ENCODE results near the gene TOMM20. TPM values are rescaled to one million over a fixed set of nuclear protein-coding genes. Genes with fewer than 3 reads are reported as not detected.

TOMM20 gene
- total RNA-seq, 1 donor from 2014 or later = 104 TPM

DNA sequence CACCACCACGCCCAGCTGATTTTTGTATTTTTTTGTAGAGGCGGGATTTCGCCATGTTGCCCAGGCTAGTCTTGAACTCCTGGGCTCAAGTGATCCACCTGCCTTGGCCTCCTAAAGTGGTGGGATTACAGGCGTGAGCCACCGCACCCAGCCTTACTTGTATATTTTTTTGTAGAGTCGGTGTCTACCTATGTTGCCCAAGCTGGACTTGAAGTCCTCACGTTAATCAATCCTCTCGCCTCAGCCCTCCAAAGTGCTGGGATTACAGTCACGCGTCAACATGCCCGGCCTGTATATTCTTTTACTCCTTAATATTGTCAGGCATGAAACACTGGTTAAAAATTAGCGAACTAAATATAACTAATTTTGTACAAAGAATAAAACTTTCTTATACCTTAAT is 5.5 kb upstream of the TOMM20 start:
- no peak for DNase-seq (ENCODE audit: low spot score)

DNA sequence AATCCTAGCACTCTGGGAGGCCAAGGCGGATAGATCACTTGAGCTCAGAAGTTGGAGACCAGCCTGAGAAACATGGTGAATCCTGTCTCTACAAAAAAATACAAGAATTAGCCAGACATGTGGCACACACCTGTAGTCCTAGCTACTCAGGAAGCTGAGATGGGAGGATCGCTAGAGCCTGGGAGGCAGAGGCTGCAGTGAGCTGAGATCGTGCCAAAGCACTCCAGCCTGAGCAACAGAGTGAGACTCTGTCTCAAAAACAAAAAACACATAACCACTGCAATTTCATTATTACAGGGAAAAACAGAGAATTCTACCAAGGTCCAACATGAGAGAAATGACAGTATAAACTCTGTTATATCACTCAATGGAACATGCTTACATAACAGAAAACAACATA is 4.4 kb upstream of the TOMM20 start:
- DNase-seq (ENCODE audit: low spot score) = no peak

DNA sequence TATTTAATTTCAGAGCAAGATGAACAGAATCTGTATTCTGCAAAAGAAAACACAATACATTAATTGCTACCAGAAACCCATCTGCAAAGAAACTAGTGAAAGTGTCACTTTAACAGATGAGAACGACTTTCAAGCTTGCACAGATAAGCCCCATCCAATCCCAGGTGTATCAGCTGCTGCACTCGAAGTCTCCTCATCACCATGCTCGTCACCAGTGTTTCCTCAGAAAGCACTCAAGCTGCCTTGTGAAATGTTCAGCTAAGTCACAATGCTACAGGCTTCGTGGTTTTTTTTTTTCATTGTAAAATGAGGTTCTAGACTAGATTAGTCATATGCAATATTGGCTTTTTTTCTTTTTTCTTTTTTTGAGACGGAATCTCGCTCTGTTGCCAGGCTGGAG is 3.3 kb upstream of the TOMM20 start:
- DNase-seq (ENCODE audit: low spot score) = no peak

DNA sequence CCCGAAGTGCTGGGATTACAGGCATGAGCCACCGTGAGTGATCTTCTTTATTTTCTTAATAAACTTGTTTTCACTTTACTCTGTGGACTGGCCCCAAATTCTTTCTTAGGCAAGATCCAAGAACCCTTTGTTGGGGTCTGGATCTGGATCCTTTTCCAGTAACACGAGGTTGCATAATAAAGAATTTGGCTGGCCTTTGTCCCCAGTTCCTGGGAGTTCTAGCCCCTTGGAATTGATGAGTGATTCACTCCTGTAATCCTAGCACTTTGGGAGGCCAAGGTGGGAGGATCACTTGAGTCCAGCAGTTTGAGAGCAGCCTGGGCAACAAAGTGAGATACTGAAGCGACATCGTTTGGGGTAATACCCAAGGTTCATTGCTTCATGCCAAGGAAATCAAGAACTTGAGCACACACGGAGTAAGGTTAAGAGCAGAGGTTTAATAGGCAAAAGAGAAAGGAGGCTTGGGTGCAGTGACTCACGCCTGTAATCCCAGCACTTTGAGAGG is 2.2 kb upstream of the TOMM20 start:
- no peak for DNase-seq (ENCODE audit: low spot score)

DNA sequence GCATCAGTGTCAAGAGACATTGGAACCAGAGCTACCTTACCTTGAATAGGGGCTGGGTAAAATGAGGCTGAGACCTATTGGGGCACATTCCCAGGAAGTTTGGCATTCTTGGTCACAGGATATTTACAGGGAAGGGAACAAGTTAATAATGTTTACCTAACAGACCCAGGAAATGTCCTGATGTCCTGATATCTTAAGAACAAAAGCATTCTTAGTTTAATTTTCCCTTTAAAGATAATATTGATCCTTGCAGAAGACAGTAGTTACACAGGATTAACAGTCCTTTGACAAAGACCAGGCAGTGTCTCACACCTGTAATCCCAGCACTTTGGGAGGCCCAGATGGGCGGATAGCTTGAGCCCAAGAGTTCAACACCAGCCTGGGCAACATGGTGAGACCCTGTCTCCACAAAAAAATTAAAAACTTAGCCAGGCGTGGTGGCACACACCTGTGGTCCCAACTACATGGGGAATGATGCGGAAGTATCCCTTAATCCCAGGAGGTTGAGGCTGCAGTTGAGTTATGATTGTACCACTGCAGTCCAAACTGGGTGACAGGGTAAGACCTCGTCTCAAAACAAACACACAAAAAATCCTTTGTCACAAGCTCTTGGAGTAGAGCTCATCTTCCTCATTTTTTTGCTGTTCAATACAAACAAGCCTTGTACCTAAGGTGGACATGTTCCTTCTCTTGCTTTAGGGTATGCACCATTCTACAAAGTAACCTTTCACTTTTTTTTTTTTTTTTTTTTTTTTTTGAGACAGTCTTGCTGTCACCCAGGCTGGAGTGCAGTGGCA is 1.3 kb upstream of the TOMM20 start:
- no peak for DNase-seq (ENCODE audit: low spot score)

DNA sequence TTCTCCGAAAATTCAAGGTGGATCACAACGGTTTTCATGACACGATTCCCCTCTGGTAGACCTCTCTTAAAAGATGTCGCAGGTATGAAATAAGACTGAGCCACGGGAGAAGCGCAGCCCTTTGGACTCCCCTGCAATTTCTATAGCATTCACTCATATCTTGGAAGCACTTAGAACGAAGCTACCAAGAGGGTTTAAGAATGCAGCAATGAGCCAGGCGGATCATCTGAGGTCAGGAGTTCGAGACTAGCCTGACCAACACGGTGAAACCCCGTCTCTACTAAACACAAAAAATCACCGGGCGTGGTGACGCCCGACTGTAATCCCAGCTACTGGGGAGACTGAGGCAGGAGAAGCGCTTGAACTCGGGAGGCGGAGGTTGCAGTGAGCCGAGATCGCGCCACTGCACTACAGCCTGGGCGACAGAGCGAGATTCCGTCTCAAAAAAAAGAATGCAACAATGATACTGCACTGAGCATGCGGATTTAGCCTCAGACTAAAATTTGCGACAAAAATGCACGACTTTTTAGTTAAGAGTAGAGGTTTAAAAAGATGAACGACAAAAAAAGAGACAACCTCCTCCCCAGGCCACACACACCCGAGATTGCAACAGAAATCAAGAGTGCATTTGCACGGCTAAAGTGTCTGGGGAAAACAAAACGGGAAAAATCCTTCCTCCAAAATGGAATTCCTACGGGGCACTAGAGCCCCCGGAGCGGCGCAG is 743 bp downstream of the TOMM20 start:
- no peak for DNase-seq (ENCODE audit: low spot score)

DNA sequence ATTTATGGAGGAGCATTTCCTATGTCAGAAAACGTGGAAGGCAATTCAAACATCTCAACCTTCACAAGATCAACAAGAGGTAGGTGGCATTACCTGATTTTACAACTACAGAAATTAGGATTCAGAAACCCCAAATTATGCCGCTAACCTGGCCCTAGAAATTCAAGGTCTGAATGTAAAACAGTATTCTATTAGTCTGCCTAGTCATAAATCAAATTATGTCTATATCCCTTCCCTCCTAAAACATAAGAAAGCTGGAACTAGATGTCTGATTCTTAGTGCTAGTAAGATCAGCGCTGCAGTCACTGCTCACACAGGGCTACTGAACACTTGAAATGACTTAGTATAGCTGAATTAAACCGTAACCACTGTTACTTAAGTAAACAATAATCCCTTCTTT is 1.4 kb downstream of the TOMM20 start:
- no peak for DNase-seq (ENCODE audit: low spot score)

DNA sequence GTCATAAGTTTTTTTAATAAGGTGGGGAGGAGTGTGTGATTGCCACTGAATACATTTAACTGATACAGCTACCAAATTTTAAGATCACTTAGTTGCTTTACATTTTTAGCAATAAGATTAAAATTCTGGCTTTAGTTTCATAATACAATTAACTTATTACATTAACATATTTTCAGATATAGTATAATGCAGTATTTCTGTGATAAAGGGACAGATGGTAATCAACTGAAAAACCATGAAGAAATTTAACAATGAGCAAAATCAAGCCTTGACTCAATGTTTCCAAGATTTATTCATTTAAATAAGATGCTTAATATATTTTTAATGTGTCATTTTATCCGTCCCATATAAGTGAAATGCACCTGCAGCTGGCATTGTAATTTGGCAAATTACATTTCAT is 4.0 kb downstream of the TOMM20 start:
- DNase-seq (ENCODE audit: low spot score) = no peak

DNA sequence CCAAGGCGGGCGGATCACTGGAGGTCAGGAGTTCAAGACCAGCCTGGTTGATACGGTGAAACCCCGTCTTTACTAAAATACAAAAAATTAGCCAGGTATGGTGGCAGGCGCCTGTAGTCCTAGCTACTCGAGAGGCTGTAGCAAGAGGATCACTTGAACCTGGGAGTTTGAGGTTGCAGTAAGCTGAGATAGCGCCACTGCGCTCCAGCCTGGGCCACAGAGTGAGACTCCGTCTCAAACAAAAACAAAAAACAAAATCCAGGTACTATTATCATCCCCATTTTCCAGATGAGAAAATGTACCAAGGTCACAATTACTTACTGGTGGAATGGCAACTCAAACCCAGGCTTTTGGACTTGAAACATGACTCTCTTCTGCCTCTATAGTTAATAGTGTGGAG is 4.5 kb downstream of the TOMM20 start:
- DNase-seq (ENCODE audit: low spot score) = no peak

DNA sequence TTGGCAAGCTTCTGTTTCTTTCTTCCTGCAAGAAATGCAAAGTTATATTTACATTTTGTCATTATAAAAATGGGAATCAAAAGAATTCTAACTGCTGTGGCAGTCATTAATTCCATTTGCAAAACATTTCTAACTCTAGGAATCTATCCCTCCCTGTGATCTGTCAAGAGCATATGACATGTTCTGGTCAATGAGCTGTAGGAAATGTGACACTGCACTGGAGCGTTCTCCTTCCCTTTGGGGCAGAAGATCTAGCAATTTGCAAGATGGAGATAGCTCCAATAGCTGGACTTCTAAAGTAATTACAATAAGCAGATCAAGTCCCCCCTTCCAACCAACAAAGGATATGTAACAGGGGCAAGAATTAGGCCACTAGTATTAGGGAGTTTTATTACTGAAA is 6.3 kb downstream of the TOMM20 start:
- no peak for DNase-seq (ENCODE audit: low spot score)

DNA sequence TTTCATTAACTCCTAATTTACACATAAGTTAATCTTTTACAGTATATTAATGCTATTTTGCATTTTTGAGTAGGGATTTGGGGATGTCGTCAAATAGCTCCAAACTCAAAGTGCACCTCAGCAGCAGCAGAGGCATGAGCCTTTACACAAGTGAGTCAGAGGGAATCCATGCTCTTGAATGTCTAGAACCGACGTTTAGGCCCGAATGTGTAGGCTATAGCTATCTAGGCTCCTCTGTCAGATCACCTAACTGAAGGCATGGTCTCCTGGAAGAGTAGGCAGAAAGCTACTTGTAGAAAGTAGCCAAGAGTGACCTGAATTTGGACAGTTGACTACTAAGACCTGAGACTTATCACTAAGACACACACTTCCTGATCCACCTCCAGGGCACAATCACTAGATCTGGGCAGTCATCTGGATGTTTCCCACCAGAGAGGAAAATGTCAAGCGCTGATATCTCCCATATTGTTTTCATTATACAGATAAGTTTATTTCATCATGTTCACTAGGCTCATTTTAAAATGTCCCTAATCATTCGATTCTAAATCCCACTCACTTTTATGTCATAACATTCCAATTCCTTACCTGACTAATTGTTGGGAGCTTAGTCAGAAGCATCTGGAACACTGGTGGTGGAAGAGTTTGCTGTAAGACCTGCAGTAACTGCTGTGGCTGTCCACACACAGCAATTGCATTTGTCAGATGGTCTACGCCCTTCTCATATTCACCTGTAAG is 15.3 kb downstream of the TOMM20 start:
- DNase-seq (ENCODE audit: low spot score) = no peak

DNA sequence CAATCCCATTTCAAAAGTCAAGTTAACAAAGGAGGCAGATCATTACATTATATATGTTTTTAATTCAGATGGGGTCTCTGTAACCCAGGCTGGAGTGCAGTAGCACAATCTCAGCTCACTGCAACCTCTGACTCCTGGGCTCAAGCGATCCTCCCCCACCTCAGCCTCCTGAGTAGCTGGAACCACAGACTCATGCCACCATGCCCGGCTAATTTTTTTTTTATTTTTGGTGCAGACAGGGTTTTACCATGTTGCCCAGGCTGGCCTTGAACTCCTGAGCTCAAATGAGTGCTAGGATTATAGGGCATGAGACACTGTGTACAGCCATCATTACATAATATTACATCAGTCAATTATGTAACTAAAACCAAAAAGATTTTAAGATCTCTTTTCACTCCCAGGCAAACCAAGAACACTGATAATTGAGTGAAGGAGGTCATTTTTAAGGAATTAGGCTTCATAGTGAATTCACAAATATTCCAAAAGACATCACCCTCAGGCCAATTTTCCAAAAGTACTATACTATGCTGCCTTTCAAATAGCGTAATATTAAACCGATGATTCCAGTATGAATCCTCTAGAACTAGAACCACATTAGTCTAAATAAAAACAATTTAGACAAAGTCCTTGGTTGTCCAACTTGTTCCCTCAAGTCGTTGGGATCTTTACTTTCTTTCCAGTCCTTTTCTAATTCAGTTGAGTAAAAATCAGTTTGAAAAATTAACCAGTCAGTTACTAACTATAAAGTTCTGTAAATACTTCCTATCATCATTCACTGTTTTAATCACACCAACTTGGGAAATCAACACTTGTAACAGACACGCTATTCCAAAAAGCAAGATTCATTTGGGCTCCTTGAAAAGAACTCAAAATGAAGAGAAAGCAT is 16.1 kb downstream of the TOMM20 start:
- DNase-seq (ENCODE audit: low spot score) = no peak

DNA sequence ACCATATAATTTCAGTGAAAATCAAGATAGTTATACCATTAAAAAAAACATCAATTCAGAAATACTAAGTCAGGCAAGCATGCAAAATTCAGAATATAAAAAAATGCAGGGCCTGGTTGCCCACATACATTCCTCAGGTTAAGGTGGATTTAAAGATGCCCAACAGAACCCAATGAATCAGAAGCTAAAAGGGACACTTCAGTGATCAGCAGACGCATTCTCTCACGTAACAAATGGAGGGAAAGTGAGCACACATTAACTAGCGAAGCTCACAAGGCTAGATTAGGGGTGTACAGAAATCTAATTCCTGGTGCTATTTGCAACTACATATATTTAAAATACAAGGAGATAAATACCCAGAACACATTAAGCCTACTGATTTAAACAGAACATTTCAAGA is 17.5 kb downstream of the TOMM20 start:
- no peak for DNase-seq (ENCODE audit: low spot score)

DNA sequence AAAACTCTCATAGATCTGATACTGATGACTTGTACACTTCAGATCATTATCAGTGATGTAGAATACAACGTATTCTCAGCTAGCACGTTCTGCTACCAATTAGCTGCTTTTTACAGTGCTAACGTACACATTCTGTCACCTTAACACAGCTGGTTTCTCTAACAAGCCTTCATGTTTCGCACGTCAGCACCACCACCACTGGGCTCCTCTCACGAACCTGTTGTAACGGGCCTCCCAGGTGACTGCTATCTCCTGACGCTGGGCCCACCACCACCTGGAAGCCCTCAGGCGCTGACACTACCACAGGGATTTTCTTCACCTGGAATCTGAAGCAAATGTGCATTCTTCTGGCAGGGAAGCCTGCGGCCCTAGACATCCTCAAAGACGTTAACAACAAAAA is 19.8 kb downstream of the TOMM20 start:
- DNase-seq (ENCODE audit: low spot score) = peak; percentile 14

DNA sequence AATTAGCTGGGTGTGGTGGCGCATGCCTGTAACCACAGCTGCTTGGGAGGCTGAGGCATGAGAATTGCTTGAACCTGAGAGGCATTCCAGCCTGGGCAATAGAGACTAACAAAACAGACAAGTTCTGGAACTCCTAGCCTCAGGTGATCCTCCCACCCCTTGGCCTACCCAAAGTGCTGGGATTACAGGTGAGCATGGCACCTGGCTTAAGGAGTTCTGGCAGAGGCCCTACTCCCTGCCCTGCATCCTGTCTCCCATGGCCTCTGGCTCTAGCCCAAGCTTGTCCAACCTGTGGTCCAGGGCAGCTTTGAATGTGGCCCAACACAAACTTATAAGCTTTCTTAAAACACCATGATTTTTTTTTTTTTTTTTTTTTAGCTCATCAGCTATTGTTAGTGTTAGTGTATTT is 20.4 kb downstream of the TOMM20 start:
- DNase-seq (ENCODE audit: low spot score) = peak; percentile 31

DNA sequence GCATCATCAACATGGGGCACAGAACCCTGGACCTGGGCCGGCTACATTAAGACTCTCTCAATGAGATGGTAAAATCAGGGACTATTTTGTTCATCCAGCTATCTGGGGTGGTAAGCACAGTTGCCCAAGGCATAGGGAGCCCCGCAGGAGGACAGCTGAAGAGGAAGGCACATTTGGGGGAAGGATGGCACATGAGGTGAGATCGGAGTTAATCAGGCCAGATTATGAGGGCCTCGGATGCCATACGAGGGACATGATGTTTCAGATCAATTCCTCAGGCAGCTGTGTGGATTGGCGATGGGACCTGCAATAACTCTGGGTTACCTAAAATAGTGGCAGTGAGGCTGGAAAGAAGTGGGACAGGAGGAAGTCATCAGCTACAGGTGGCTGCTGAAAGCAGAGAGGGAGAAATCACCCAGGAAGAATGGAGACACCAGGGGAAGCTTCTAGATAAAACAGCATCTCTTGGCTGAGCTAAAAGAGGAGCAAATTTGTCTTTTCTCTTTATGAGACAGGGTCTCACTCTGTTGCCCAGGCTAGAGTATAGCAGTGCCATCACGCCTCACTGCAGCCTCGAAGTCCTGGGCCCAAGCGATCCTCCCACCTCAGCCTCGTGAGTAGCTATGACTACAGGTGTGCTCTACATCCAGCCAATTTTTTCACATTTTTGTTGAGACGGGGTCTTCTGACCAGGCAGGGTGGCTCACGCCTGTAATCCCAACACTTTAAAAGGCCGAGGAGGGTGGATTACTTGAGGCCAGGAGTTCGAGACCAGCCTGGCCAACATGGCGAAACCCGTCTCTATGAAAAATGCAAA is 21.1 kb downstream of the TOMM20 start:
- DNase-seq (ENCODE audit: low spot score) = peak; percentile 22

DNA sequence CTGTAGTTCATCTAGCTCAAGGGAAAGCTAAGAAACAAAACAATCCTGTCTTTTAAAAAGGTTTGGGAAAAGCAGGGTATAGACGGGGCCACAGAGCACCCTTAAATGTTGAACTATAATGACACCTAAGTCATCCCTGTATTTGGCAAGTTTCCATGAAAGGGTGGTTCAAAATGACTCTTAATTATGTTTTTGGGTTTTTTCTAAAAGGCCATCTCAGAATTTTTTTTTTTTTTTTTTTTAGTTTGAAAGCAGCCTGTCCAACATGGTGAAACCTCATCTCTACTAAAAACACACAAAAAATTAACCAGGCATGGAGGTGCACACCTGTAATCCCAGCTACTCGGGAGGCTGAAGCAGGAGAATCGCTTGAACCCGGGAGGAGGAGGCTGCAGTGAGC is 22.2 kb downstream of the TOMM20 start:
- no peak for DNase-seq (ENCODE audit: low spot score)

DNA sequence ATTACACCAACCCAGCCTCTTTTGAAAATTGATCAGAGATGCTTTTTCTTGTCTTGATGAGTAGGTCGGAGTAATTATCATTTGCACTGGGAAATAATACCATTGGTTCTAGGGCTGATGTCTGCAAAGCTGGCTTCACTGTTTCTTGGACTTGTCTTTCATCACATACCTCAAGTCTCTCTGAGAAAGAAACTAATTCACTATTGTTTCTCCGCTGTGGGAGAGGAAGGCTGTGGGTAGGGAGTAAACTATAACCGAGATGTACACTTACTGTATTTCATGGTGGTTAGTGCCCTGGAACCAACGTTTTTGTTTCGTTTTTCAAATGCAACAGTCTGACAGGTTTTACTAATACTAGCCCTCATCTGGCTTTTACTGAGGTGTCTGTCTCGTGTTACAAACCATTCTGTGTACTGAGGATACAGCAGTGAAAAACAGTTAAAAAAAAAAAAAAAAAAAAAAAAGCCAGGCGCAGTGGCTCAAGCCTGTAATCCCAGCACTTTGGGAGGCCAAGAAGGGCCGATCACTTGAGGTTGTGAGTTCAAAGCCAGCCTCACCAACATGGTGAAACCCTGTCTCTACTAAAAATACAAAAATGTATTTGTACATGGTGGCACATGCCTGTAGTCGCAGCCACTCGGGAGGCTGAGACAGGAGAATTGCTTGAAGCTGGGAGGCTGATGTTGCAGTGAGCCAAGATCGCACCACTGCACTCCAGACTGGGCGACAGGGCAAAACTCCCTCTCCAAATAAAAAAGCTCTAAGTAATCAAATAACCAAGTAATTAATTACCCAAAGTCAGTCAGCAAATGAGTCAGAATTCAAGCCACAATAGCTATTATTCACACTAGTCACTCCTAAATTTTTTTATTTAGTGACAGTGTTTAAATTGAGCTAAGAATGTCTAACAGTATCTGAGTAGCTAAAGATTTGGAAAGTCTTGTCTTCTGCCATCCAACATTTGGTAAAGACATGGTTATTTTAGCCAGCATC is 23.3 kb downstream of the TOMM20 start:
- peak; percentile 27 for DNase-seq (ENCODE audit: low spot score)

DNA sequence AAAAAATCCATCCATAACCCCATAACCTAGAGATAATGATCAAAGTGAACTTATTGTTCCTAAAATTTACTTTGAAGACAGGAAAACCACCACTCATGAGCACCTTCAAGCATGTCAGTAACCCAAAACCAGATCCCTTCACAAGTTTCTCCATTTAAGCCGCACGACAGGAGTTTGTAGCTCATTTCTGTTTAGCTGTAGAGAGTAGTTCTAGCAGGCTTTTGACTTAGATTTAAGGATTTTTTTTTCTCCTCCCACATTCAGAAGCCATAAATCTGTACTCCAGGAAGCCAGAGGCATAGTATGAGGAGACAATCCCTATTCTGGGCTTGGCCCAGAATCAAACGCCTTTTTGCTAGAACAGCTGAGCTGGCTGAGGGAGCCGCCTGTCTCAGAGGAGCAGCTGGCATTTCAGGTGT is 25.6 kb downstream of the TOMM20 start:
- DNase-seq (ENCODE audit: low spot score) = peak; percentile 18

DNA sequence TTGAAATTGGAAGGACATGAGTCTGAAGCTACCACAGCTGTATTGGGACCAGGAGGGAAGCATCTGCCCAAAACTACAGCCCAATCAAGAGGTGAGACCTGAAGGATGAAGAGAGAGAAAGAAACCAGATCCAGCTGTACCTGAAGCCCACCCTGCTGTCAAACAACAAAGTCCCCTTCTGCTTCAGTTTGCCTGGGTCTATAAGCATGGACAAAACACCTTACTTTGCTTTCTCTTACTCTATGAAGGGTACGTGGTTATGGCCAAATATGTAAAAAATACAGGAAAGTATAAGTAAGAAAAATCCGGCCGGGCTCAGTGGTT is 26.4 kb downstream of the TOMM20 start:
- no peak for DNase-seq (ENCODE audit: low spot score)

Measured in ureter (tissue), 1 donor.